ENCODE data around the gene SLC12A8.

GRCh38 chr3:125090649-125091048, 121.9 kb downstream of the SLC12A8 start:
- TF ChIP-seq CTCF (IDR thresholded peaks at IDR 0.05): no peak
- TF ChIP-seq POLR2A (IDR thresholded peaks at IDR 0.05): no peak
